ENCODE results near the gene ABCA5.

GRCh38 chr17:69336996-69337395, 10.1 kb upstream of the ABCA5 start:
- TF ChIP-seq POLR2A (IDR thresholded peaks at IDR 0.05; ENCODE audit: low read depth, low read length) (no peak), CTCF (IDR thresholded peaks at IDR 0.05 in 2 of 3, conservative IDR thresholded peaks at IDR 0.05 in 1 of 3; ENCODE audit: control insufficient read depth in 2 of 3, extremely low read depth in 1 of 3, insufficient read depth in 1 of 3, low read depth in 3 of 3, low read length in 3 of 3) (no peak), TBL1XR1 (IDR thresholded peaks at IDR 0.05; ENCODE audit: low read depth, low read length) (no peak), CREB1 (IDR thresholded peaks at IDR 0.05; ENCODE audit: low read depth) (no peak)

All from GM12878 (cell line).